ENCODE measurements around the gene ITGA2B. TPM values are rescaled to one million over a fixed set of nuclear protein-coding genes. Genes with fewer than 3 reads are reported as not detected.
A peak's percentile ranks its signal among the peaks of the same experiment; 100 is the strongest.

The ITGA2B gene
- total and polyA plus RNA-seq, 2 of the 13 experiments (the other 11 are each of a cell fraction or from before 2014, with no cell fraction given) = 0.38 to 1.1 TPM

GRCh38 chr17:44344939-44345453 lies 44.5 kb downstream of the ITGA2B start, which contains the start of gene GRN (continued):
- 0 out of 2 replicates have a peak, but pooled peaks have one; percentile 37 for TF ChIP-seq ZNF879 (CRISPR knock-in tag; IDR thresholded peaks at IDR 0.05)
- no peak for TF ChIP-seq ATF1 (CRISPR knock-in tag; IDR thresholded peaks at IDR 0.05)
- TF ChIP-seq, protein P1, sequence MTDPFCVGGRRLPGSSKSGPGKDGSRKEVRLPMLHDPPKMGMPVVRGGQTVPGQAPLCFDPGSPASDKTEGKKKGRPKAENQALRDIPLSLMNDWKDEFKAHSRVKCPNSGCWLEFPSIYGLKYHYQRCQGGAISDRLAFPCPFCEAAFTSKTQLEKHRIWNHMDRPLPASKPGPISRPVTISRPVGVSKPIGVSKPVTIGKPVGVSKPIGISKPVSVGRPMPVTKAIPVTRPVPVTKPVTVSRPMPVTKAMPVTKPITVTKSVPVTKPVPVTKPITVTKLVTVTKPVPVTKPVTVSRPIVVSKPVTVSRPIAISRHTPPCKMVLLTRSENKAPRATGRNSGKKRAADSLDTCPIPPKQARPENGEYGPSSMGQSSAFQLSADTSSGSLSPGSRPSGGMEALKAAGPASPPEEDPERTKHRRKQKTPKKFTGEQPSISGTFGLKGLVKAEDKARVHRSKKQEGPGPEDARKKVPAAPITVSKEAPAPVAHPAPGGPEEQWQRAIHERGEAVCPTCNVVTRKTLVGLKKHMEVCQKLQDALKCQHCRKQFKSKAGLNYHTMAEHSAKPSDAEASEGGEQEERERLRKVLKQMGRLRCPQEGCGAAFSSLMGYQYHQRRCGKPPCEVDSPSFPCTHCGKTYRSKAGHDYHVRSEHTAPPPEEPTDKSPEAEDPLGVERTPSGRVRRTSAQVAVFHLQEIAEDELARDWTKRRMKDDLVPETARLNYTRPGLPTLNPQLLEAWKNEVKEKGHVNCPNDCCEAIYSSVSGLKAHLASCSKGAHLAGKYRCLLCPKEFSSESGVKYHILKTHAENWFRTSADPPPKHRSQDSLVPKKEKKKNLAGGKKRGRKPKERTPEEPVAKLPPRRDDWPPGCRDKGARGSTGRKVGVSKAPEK (CRISPR knock-in tag; IDR thresholded peaks at IDR 0.05; ENCODE audit: borderline replicate concordance) = no peak
- peak; percentile 78; the same call in 1 of the 2 replicates for TF ChIP-seq ZNF160 (CRISPR knock-in tag; IDR thresholded peaks at IDR 0.05)
- TF ChIP-seq, protein P2, sequence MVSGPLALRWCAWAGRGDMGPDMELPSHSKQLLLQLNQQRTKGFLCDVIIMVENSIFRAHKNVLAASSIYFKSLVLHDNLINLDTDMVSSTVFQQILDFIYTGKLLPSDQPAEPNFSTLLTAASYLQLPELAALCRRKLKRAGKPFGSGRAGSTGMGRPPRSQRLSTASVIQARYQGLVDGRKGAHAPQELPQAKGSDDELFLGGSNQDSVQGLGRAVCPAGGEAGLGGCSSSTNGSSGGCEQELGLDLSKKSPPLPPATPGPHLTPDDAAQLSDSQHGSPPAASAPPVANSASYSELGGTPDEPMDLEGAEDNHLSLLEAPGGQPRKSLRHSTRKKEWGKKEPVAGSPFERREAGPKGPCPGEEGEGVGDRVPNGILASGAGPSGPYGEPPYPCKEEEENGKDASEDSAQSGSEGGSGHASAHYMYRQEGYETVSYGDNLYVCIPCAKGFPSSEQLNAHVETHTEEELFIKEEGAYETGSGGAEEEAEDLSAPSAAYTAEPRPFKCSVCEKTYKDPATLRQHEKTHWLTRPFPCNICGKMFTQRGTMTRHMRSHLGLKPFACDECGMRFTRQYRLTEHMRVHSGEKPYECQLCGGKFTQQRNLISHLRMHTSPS (CRISPR knock-in tag; IDR thresholded peaks at IDR 0.05; ENCODE audit: low read depth) = 0 out of 2 replicates have a peak, but pooled peaks have one; percentile 16
- TF ChIP-seq CBX5 (CRISPR knock-in tag; IDR thresholded peaks at IDR 0.05; ENCODE audit: borderline replicate concordance) = peak; percentile 84; the same call in 1 of the 2 replicates
- no peak; the same call in 1 of the 2 replicates for TF ChIP-seq NFAT5 (CRISPR knock-in tag; IDR thresholded peaks at IDR 0.05)
- peak; percentile 73; the same call in 1 of the 2 replicates for TF ChIP-seq NFKB2 (CRISPR knock-in tag; IDR thresholded peaks at IDR 0.05; ENCODE audit: borderline replicate concordance)
- TF ChIP-seq, protein P3, sequence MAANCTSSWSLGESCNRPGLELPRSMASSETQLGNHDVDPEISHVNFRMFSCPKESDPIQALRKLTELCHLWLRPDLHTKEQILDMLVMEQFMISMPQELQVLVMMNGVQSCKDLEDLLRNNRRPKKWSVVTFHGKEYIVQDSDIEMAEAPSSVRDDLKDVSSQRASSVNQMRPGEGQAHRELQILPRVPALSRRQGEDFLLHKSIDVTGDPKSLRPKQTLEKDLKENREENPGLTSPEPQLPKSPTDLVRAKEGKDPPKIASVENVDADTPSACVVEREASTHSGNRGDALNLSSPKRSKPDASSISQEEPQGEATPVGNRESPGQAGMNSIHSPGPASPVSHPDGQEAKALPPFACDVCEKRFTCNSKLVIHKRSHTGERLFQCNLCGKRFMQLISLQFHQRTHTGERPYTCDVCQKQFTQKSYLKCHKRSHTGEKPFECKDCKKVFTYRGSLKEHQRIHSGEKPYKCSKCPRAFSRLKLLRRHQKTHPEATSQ (CRISPR knock-in tag; IDR thresholded peaks at IDR 0.05; ENCODE audit: borderline replicate concordance) = no peak
- peak; percentile 65; the same call in 1 of the 2 replicates for TF ChIP-seq RFX5 (IDR thresholded peaks at IDR 0.05; ENCODE audit: low read depth, low read length)
- TF ChIP-seq MBNL3 (CRISPR knock-in tag; conservative IDR thresholded peaks at IDR 0.05) = no peak
- TF ChIP-seq NFIB (CRISPR knock-in tag; IDR thresholded peaks at IDR 0.05; ENCODE audit: borderline replicate concordance) = no peak
- TF ChIP-seq, protein P4, sequence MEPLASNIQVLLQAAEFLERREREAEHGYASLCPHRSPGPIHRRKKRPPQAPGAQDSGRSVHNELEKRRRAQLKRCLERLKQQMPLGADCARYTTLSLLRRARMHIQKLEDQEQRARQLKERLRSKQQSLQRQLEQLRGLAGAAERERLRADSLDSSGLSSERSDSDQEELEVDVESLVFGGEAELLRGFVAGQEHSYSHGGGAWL (CRISPR knock-in tag; IDR thresholded peaks at IDR 0.05) = peak; percentile 82
